ENCODE data around the gene CABP5. TPM values are rescaled to one million over a fixed set of nuclear protein-coding genes. Genes with fewer than 3 reads are reported as not detected.

CABP5 gene
- total RNA-seq, result not detected

DNA sequence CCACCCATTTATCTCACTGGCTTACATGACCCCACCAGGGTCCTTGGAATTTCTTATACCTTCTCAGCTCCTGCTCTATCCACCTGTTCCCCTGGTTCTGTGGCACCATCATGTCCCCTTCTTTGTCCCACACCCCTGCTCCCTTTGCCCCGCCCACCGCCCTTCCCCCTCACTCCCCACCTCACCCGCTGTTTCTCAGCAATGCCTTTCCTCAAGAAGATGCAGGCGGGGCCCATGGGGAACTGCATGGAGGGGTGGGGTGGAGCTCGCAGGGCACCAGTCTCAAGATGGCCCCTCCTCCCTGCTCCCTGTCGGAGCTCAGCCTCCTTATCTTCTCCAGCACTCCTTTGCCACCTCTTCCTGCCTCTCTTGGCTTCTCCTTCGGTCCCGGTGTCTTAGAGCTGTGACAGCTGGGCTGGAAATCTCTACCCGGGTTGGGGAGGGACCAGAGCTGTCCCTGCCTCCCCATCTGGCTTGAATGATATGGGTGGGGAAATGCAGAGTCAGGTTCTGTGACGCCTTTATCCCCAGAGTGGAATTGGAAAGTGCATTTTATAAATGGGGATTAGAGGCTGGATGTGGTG lies at the start of gene CABP5:
Gene CABP5, minus strand, starts transcription at position 405 of the 584 bp plus-strand sequence. Its CDS starts 157 bp downstream, at position 248.

GRCh38 chr19:47994209-47994802 lies 49.6 kb downstream of the CABP5 start, which contains the start of gene ELSPBP1:
Gene ELSPBP1 (plus strand): TSS chr19:47994632. CDS start chr19:48008668, 14,036 bp downstream.

DNA sequence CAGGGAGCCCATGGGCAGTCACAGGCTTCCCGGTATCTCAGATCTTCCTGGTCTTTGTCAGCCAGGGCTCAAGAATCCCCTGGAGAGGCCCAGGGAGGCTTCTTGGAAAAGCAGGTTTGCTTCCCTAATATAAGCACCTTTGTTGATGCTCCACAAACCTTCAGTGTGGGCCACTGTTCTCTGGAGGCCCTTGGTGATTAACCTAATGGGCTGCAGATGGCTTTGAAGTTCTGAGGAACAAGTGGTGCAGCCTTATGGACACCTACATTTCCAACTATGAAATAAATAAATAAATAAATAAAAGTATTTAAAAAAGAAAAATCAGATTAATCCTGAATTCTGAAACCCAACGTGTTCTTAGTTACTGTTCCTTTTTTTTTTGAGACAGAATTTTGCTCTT lies 51.8 kb downstream of the CABP5 start, which contains the start of gene BSPH1:
Gene BSPH1, minus strand, starts transcription at position 101 of the 400 bp plus-strand sequence. Its CDS starts 89 bp downstream, at position 12.

Other genes starting within 250 kb of the CABP5 start
- gene TPRX1, start 239.5 kb downstream of the CABP5 start, total RNA-seq, result not detected
- gene CRX, start 222.1 kb downstream of the CABP5 start, total RNA-seq, result not detected
- not detected for gene TPRX2, start 184.8 kb downstream of the CABP5 start, total RNA-seq
- not detected for gene SULT2A1, start 157.8 kb downstream of the CABP5 start, total RNA-seq
- not detected for gene BSPH1, start 51.9 kb downstream of the CABP5 start, total RNA-seq
- gene ELSPBP1, start 49.4 kb downstream of the CABP5 start, total RNA-seq, result not detected
- gene PLA2G4C, start 66.7 kb upstream of the CABP5 start, total RNA-seq, result 1 to 10 TPM; 5.5 to 6.3 TPM
- gene LIG1, start 126.3 kb upstream of the CABP5 start, total RNA-seq, result 100 to 1,000 TPM; 131 to 139 TPM
- gene ZSWIM9, start 126.6 kb upstream of the CABP5 start, total RNA-seq, result 1 to 10 TPM; 6.0 to 6.7 TPM
- 100 to 1,000 TPM; 228 to 232 TPM for gene CARD8, start 211.8 kb upstream of the CABP5 start, total RNA-seq
- under 1 TPM; 0.18 to 0.31 TPM for gene ZNF114, start 226.0 kb upstream of the CABP5 start, total RNA-seq

Data from activated naive CD4-positive, alpha-beta T cell treated with anti-CD3 and anti-CD28 coated beads, Interleukin-2, amount 10 ng/mL, durations not matched to agents 5 hours and 36 hours (primary cell).